HG02571 (cell line): Measurements from ENCODE around the gene PTPRE.

ENCODE experiments used
- ATAC-seq: cut with Tn5 transposase; IDR thresholded peaks from one replicate; pipeline ENCODE4 v1.9.1; 2021; ENCODE audit warnings: mild to moderate bottlenecking, moderate library complexity; ENCODE audit not compliant: unreplicated experiment

Gene PTPRE, protein sequence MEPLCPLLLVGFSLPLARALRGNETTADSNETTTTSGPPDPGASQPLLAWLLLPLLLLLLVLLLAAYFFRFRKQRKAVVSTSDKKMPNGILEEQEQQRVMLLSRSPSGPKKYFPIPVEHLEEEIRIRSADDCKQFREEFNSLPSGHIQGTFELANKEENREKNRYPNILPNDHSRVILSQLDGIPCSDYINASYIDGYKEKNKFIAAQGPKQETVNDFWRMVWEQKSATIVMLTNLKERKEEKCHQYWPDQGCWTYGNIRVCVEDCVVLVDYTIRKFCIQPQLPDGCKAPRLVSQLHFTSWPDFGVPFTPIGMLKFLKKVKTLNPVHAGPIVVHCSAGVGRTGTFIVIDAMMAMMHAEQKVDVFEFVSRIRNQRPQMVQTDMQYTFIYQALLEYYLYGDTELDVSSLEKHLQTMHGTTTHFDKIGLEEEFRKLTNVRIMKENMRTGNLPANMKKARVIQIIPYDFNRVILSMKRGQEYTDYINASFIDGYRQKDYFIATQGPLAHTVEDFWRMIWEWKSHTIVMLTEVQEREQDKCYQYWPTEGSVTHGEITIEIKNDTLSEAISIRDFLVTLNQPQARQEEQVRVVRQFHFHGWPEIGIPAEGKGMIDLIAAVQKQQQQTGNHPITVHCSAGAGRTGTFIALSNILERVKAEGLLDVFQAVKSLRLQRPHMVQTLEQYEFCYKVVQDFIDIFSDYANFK

DNA sequence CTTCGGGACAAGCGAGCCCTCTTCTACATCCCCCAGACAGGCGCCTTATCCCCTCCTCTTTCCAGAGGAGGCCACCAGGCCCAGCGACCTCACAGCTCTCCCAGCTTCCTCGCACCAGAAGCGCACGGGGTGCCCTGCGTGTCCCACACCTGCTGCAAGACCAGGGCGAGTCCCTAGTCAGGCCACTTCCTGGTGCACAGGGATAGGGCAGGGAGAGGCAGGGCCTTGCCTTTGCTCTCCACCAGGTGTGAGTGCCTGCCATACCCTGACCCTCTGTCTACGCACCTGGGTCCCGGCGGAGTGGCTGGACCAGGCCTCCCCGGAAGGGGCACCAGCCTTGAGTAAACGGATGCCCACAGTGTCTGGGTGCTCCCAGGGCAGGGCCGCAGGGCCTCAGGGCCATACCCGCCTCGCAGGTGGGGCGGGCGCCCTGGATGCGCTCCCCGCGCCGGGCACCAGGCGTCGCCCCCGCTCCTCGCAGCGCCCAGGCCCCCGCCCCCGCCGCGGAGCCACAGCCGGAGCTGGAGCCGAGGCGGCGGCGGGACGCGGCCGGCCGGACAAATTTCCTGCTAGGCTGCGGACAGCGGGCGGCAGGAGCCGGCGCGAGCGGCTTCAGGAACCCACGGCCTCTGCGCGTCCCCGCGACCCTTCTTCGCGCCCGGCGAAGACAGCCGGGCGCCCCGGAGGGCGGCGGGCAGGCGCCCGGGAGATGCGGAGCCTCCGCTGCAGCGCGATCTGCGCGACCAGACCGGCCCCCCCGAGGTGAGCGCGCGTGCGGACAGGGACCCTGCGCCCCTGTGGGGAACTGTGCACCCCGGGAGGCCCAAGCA lies at the start of gene PTPRE:
TSS of gene PTPRE (plus strand) at position 556 of the 830 bp plus-strand sequence. CDS start 133,779 bp downstream, outside the sequence.
- ATAC-seq, result peak; percentile 75

DNA sequence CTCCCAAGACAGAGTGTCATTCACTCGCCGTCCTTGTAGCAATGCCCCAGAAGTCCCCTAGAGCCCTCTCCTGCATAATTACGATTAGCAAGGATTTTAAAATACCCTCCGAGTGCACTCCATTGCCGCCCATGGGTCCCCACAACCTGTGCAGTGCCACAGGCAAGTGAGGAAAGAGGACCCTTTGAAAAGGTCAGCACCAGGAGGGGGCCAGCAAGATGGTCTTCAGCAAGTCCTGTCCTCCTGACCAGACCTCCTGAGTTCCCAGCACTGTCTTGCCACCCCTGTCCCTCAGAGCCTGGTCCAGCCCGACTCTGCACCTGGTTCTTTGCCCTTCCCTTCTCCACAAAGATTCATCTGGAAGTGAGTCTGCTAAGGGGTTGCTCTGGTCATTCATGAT lies 46.3 kb upstream of the PTPRE start:
- no peak for ATAC-seq

DNA sequence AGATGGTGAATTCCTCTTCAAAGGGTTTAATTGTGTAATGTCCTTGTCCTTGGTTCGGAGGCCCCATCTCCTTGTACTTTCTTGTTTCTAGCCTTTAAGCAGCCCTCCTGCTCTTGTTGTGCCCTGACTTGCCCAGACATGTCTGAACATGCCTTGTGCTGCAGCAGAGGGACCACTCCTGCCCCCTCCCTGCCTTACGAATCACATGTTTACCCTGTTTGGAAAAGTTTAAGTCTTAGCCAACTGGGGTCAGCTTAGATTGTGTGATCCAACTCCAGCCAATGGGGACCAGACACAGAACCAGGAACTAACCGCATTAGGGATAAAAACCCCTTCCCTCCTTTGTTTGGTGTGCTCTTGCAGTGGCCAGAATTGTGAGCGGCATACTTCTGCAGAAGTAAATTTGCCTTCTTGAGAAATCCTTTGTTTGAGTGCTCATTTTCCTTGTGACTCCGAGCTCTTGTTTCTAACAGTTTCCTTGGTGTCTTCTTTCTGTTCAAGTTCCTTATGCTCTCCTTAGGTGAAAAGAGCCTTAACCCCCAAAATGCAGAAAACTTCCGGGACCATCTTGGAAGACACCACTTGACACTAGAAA lies 43.6 kb upstream of the PTPRE start:
- no peak for ATAC-seq

DNA sequence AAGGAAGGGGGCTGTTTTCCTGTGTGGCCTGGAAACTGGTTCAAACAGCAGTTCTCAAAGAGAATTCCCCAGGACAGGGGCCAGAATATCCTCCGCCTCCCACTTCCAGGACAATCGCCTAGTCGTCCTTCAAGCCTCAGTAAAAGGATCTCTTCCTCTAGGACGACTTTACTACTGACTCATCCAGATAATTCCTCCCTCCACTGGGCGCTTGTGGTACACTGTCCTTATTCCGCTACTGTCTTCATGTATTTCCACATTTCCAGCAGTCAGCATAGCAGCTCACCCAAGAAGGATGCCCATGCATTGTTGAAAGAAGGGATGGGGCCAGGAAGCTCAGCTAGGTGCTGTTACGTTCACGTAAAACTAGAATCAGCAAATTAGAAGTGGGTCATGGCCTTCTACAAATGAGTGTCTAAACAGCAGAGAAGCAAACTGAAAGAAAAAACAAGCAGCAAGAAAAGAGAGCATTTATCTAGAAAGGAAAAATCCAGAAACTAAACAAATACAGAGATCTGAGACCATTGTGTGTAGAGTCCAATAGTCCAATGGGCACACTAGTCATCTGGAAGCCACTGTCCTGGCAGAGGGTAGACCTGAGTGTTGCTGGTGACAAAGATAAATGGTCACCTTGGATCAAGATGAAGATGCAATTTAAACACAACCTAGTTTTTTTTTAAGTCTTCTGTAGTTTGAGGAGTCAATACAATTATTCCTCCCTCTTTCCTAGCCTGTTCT lies 40.5 kb upstream of the PTPRE start:
- no peak for ATAC-seq

DNA sequence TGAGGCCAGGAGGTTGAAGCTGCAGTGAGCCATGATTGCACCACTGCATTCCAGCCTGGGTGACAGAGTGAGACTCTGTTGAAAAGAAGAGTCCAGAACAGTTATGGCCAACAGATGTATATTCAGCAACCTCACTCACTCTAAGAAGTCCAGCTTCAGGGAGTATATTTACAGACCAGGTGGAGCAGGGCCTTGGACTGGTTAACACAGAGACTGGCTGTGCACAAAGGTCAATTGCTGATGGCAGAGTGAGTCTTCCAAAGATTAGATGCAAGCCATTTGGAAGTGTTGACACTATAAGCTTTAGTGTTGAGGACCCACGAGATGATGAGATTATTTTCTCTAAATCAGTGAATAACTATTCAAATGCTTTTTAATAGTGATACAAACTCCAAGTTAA lies 39.1 kb upstream of the PTPRE start:
- no peak for ATAC-seq

DNA sequence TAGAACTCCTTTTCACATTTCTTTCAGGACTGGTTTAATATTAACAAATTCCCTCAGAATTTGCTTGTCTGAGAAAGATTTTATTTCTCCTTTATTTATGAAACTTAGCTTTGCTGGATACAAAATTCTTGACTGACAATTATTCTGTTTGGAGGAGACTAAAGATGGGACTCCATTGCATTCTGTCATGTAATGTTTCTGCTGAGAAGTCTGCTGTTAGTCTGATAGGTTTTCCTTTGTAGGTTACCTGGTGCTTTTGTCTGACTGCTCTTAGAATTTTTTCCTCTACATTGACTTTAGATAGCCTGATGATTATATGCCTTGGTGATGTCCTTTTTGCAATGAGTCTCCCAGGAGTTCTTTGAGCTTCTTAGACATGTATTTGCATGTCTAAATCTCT lies 37.6 kb upstream of the PTPRE start:
- no peak for ATAC-seq

DNA sequence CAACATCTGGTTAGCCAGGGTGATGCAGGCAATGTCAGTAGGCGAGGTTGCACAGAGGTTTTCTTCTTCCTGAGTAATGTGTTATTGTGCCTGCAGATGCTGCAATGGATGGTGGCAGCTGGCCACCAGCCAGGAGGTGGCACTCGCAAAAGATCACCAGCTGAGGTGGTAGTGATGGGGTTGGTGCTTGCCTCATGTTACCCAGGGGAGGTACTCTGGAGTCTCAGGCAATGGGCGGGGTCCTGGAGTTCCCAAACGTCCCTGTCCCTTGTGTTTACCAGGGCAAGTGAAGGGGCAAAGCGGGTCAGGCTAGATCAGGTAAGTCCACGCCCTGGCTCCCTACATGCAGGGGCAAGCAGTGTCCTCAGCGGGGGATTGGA lies 35.3 kb upstream of the PTPRE start:
- no peak for ATAC-seq

DNA sequence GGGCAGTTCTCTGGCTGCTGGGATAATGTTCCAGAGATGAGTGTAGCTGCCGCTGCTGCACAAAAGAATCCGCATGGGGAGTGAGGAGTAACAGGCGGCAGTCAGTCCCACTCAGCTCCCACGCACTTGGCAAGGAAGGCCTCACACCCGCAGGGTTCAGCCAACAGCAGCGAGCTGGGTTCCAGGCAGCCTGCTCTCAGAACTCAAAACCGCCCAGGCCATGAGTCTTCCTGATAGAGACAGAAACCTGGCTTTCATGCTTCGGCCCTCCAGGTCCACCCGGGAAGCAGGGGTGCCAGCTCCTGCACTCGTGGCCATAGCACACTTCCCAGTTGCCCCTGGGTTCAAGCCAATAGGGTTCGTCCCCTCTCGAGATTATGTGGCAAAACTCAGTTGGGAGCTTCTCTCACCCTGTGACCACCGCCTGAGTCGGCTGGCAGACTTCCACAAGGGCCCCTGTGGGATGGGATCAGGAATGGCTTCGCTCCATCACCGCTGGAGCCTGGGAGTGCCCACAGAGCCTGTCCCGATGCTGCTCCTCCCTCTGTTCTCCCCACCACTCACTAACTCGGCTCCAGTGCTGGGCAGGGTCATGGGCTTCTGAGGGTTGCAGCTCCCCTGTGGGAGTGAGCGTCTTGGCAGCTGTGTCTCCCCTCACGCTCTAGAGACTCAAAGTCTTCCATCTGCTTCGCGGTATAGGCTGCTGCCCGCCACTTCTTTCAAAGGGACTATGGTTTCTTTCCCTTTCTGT lies 34.7 kb upstream of the PTPRE start:
- no peak for ATAC-seq

DNA sequence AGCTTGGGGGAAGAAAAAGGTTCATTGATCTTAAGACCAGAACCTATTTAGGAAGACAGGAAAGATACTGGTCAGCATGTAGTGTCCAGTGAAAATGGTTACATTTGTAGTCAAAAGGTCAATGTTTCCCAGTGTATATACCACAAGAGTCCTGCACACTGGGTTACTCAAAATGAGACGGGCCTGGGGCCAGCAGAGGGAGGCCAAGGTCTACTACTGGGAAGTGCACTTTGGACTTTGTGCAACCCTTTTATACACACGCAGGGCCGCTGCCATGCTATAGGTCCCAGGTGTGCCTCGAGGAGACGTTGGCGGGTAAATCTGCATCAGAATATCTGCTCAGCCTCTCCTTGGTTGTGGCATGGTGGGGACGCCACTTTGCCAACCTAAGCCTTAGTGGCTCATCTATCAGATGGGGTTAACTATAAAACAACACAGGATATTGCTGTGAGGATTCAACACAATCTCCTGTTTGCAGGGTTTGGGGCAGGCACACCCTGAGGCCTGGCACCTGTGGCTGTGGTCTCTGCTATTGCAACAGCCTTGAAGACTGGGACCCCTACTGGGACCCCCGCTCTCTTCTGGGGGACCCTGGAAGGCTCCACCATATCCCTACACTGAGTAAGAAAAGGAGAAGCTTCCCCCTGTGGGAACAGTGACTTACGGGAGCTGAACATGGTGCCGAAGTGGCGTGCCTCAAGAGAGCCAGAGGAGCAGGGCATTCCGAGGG lies 33.9 kb upstream of the PTPRE start:
- no peak for ATAC-seq

DNA sequence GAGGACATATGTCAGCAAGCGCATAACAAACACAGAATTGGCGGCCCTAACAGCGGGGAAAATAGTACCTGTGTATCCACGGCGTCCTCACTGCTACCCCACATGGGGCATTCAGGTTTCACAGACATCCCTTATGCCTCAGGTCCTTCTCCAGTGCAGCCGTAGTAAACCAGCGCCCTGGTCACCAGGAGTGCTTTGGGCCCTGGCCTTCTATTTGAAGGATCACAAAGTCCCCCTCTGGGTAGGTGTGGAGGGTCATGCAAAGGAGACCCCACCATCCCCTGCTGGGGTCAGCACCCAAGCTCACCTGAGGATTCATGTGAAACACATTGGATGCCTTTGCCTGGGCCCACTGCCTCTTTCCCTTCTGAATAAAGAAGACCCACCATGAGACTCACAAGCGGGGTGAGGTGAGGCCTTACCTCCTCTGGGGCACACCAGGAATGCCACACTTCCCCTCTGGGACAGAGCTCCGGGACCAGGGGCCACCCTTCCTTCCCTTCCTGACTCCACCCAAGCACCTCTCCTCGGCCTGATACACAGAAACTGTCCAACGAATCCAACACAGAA lies 32.9 kb upstream of the PTPRE start:
- no peak for ATAC-seq

DNA sequence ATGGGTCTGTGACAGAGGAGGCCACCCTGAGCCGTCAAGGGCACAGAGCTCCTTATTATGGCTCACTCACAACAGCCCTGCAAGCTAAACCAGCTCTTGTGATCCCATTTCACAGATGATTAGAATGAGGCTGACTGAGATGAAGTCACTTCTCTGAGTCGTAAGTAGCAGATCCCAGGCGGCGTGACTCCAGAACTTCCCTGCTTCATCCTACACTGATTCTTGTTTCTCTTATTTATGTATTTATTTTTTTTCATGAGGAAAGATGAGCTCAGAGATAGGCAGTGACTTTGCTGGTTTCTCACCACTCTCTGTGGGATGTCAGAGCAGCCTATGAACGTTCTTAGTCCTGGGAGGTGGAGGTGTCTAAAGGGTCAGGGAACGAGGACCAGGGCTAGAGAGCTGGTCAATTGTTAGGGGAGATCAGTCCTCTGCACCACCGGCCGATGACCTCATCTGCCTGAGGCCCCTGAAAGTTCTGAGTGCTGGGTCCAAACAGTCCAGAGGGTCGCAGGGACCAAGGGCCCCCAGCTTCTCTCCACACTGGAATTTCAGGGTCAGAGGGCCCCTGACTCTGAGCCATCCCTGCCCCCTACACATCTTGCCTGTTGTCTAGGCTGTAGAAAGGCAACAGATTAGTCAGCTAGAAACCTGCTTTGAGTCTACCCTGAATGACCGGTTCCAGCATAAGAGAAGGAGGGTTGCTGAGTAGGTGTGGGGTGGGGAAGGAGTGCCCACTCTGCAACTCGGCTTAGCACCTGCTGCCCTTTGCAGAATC lies 32.0 kb upstream of the PTPRE start:
- ATAC-seq, result no peak

DNA sequence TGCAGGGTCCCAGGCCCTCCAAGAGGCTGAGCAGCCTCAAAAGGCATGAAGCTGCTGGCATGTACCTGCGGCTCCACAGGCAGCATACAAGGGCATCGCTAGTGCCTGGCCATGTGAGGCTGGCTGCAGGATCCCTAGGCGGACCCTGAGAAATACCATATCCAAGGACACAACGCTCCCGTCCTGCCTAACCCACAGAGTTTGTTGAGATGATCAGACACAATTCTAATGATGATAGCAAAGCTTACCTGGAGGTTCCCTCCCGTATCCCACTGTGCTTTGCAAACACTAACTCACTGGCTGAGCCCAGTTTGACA lies 31.5 kb upstream of the PTPRE start:
- no peak for ATAC-seq

DNA sequence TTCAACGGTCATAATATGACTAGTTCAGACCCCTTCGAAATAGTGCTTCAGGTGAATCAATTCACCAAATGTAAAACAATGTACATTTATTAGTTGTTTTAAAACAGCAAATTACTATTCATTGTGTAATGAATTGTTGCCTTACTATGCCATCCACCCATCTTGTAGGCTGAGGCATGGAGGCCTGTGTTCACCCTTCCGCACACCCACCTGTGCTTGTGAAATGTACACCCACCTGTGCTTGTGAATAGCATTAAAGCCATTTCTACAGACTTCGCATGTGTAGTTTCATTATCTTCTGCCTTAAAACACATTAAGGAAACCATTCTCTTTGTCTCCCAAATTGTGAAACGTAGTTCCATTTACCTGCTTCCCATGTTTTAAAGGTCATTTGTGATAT lies 31.0 kb upstream of the PTPRE start:
- ATAC-seq, result no peak

DNA sequence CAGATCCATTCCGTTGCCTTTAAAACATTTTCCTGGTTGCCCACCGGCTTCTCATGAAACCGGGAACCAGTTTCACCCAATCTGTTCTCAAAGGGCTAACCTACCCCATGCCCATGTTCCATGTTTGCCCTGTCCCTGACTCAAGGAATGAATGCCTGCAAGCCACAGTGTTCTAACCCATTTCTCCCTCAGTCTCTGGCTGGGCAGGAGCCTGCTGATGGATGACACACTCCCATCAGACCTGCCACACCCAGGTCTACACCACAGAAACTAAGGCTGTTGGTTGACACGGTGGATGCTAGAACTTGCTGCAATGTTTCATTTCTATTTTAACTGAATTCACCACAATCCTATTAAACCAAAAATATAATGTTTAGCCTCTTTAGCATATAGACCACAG lies 29.8 kb upstream of the PTPRE start:
- no peak for ATAC-seq

DNA sequence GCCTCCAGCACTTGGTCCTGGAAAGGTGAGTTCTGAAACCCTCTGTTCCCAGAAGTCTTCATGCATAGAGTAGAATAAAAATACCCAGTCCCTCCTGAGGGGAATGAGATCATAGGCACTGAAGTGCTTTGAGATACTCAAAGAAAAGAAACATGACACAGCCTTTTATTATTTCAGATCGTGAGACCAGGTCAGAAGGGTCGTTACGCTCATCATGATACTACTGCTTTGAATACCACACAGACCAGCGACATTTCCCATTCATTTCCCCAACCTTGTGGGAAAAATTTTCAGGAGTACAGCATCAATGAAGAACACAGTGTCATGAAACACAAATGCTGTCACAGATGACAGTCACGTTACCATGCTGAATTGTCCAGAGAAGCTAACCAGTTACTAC lies 29.2 kb upstream of the PTPRE start:
- no peak for ATAC-seq

DNA sequence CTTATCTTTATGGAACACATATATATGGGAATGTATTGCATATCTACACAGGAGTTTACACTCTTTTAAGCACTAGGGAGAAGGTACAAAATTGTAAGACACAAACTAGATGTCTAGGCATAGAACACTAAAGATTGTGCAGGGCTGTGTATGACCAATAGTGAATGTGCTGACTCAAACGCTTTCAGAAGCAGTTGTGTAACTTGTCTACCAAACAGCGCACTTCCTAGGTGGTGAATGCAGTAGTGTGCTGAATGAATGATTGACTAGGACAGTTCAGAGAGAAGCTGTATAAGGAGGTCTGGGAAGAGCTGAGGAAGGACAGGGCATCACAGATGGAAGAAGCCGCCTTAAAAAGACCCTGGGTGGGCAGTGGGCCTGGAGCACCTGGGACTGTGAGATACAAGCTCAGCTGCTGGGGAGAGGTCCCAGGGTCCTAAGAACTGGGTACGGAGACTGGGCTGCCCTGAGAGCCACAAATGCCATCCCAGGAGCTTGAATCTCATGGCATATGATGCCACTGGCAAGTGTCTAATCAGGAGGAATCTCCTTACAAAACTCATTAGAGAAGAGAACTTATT lies 28.3 kb upstream of the PTPRE start:
- no peak for ATAC-seq

DNA sequence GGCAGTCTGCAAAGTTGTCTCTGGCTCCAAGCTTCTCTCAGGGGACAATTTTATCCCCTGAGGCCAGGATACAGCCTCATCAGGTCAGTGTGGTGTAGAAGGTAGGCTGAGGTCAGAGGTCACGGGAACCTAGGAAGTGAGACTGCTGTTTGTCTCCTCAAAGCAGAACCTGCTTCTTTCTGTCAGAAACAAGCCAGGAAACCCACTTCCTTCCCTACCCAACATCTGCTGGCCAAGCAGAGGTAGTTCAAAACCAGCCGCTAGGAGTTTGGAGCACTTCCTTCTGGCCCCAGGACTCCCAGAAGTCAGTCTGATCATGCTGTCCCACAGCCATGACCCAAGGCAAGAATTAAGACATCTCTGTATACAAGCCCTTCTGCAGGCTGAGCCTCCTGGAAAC lies 26.3 kb upstream of the PTPRE start:
- ATAC-seq, result no peak

DNA sequence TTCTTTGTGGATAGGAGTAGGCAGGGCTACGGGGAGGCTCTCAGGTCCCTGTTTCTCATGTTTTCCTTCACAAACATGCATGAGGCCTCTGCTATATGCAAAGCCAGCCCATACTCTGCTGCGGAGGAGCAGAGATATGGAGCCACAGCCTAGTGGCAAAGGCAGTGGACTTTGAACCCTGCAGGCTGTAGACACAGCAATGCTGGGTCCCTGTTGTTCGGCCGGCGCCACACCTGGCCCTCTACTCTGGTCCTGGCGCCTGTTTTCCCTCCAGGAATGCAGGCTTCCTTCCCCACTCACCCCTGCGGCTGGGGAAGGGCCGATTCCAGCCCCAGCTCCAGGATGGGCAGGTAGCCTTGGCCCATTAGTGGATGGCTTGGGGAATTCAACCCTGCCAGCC lies 25.6 kb upstream of the PTPRE start:
- ATAC-seq, result no peak
